ENCODE measurements around the gene MYL9. TPM values are rescaled to one million over a fixed set of nuclear protein-coding genes. Genes with fewer than 3 reads are reported as not detected.

The MYL9 gene
- total RNA-seq = 717 TPM

GRCh38 chr20:36541227-36541767 lies at the start of gene MYL9:
Gene MYL9, plus strand, starts transcription at chr20:36541519. Its CDS starts 3,366 bp downstream, at chr20:36544885.
- intact Hi-C loops (cut with DNase I) = loop anchor here (2.0 to 5.0 kb wide), 3 partner anchors 32 to 231 kb away; partner anchors contain the start of genes DSN1 and TGIF2
- peaks cover 17 to 31% of the 10 kb centered on the region in 2 donors for H3K36me3 ChIP-seq
- peaks cover 16 to 48% of the 10 kb centered on the region in 2 donors for H3K4me1 ChIP-seq

GRCh38 chr20:36491901-36492617 lies 49.3 kb upstream of the MYL9 start:
- TF ChIP-seq CTCF (IDR thresholded peaks at IDR 0.05) = no peak
- Histone ChIP-seq H3K4me1 (peaks cover 22 to 55% of the 10 kb centered on the region in 2 donors), H3K27ac (peak overlapping the region; percentile 64 to 83), H3K27me3 (no peaks in the 10 kb centered on the region), H3K4me3 (no peak overlapping the region), H3K36me3 (peaks cover 10 to 17% of the 10 kb centered on the region in 2 donors), H3K9me3 (no peaks in the 10 kb centered on the region)
- intact Hi-C loops (cut with DNase I) = loop anchor here (2.0 kb wide), 1 partner anchor 29 kb away; no protein-coding TSS in a partner anchor
- DNase-seq (ENCODE audit: low spot score in 2 of 2) = no peak

More at GRCh38 chr20:36541227-36541767, at the start of gene MYL9:
- H3K27me3 ChIP-seq = no peaks in the 10 kb centered on the region
- no peak for TF ChIP-seq CTCF (IDR thresholded peaks at IDR 0.05)
- H3K27ac ChIP-seq = peak within 1 kb of the TSS; percentile 98 to 99
- H3K9me3 ChIP-seq = no peaks in the 10 kb centered on the region
- peak; percentile 75 to 97 for DNase-seq (ENCODE audit: low spot score in 2 of 2)
- H3K4me3 ChIP-seq = peak within 1 kb of the TSS; percentile 92 to 93

GRCh38 chr20:36493051-36493800 lies 48.1 kb upstream of the MYL9 start:
- H3K36me3 ChIP-seq = peaks cover 22 to 29% of the 10 kb centered on the region in 2 donors
- no peaks in the 10 kb centered on the region for H3K9me3 ChIP-seq
- intact Hi-C loops (cut with DNase I) = loop anchor here (2.0 kb wide), 1 partner anchor 30 kb away; no protein-coding TSS in a partner anchor
- H3K27ac ChIP-seq = peak overlapping the region; percentile 64 to 83
- peak overlapping the region in 1 of 2 donors; percentile 15 for H3K4me3 ChIP-seq
- H3K27me3 ChIP-seq = no peaks in the 10 kb centered on the region
- TF ChIP-seq CTCF (IDR thresholded peaks at IDR 0.05) = peak; percentile 18 to 53 (median 21)
- H3K4me1 ChIP-seq = peaks cover 31 to 58% of the 10 kb centered on the region in 2 donors
- no peak for DNase-seq (ENCODE audit: low spot score in 2 of 2)

- peak in 1 of 2 donors; percentile 82 for DNase-seq (ENCODE audit: low spot score in 2 of 2)
- Histone ChIP-seq H3K36me3 (peaks cover 25 to 34% of the 10 kb centered on the region in 2 donors), H3K4me1 (peaks cover 32 to 63% of the 10 kb centered on the region in 2 donors), H3K27me3 (no peaks in the 10 kb centered on the region), H3K4me3 (peak overlapping the region in 1 of 2 donors; percentile 15), H3K27ac (peak overlapping the region; percentile 64 to 83), H3K9me3 (no peaks in the 10 kb centered on the region)
- intact Hi-C loops (cut with DNase I) = loop anchor here (2.0 kb wide), 1 partner anchor 31 kb away; no protein-coding TSS in a partner anchor
- TF ChIP-seq CTCF (IDR thresholded peaks at IDR 0.05) = no peak
Measured at GRCh38 chr20:36493801-36494114, 47.6 kb upstream of the MYL9 start.
